GM13976 (cell line): ENCODE data around the gene SLC13A4.
"Not testable (repeated sequence)": the region's sequence is repeated elsewhere in the genome, so short reads cannot be mapped to it uniquely, and the experiment has no call there.

Experiments
- DNase-seq: peaks from one replicate; pipeline ENCODE4 v3.0.0; 2012; ENCODE audit warnings: low spot score
- CTCF ChIP-seq: IDR thresholded peaks from 2 replicates; pipeline ENCODE4 v1.5.1; 2012; ENCODE audit warnings: borderline replicate concordance, mild to moderate bottlenecking; ENCODE audit not compliant: insufficient read depth; ENCODE audit errors: extremely low read depth, missing control alignments, control extremely low read depth
- in situ Hi-C: fragments of 300-500 bp; cut with MboI; formaldehyde crosslinking; loops from one replicate; pipeline ENCODE4 v1.12.0; 2022; ENCODE audit warnings: low sequenced_read_pairs, mixed read lengths, inconsistent platforms; ENCODE audit not compliant: unreplicated experiment

The SLC13A4 gene

GRCh38 chr7:135681762-135682161, 46.2 kb downstream of the SLC13A4 start:
- no peak for TF ChIP-seq CTCF
- no peak for DNase-seq
- in situ Hi-C loops, result no loop called here

- DNase-seq, result no peak
- in situ Hi-C loops, result no loop called here
- no peak for TF ChIP-seq CTCF
Measured at GRCh38 chr7:135678612-135679575, 49.1 kb downstream of the SLC13A4 start.

GRCh38 chr7:135673360-135673706, 54.7 kb downstream of the SLC13A4 start:
- no peak for DNase-seq
- in situ Hi-C loops, result loop anchor here (25.0 kb wide), 1 partner anchor 386 kb away; no protein-coding TSS in a partner anchor

GRCh38 chr7:135672560-135673359, 55.2 kb downstream of the SLC13A4 start:
- in situ Hi-C loops, result loop anchor here (25.0 kb wide), 1 partner anchor 385 kb away; no protein-coding TSS in a partner anchor
- peak; percentile 52 for TF ChIP-seq CTCF
- DNase-seq, result peak; percentile 54

More at GRCh38 chr7:135673360-135673706, 54.7 kb downstream of the SLC13A4 start:
- no peak for TF ChIP-seq CTCF

GRCh38 chr7:135670179-135670578, 57.8 kb downstream of the SLC13A4 start:
- DNase-seq, result no peak
- no peak for TF ChIP-seq CTCF
- in situ Hi-C loops, result loop anchor here (25.0 kb wide), 1 partner anchor 383 kb away; no protein-coding TSS in a partner anchor

GRCh38 chr7:135669774-135670173, 58.2 kb downstream of the SLC13A4 start:
- no peak for TF ChIP-seq CTCF
- in situ Hi-C loops, result loop anchor here (25.0 kb wide), 1 partner anchor 382 kb away; no protein-coding TSS in a partner anchor
- no peak for DNase-seq

- not testable (repeated sequence) for DNase-seq
- in situ Hi-C loops, result loop anchor here (25.0 kb wide), 1 partner anchor 382 kb away; no protein-coding TSS in a partner anchor
Measured at GRCh38 chr7:135668852-135669395, 59.1 kb downstream of the SLC13A4 start.

GRCh38 chr7:135667626-135668025, 60.4 kb downstream of the SLC13A4 start:
- in situ Hi-C loops, result loop anchor here (25.0 kb wide), 1 partner anchor 380 kb away; no protein-coding TSS in a partner anchor
- not testable (repeated sequence) for DNase-seq
